HepG2 (cell line): ENCODE results near the gene SERPINB1.

ENCODE experiments used
- NFYB ChIP-seq: sonication (generic); formaldehyde crosslinking; IDR thresholded peaks from 2 replicates; pipeline ENCODE4 v1.4.0; 2020; ENCODE audit warnings: missing genetic modification reagents
- NR1H2 ChIP-seq: sonication (generic); formaldehyde crosslinking; IDR thresholded peaks from 2 replicates; pipeline ENCODE4 v1.8.1; 2022; ENCODE audit warnings: low read depth, missing genetic modification reagents, borderline replicate concordance
- TF ChIP-seq, protein P1 (sequence below): sonication (generic); formaldehyde crosslinking; IDR thresholded peaks from 2 replicates; pipeline ENCODE4 v1.5.0; 2020; ENCODE audit warnings: mild to moderate bottlenecking, missing genetic modification reagents, moderate library complexity

DNA sequence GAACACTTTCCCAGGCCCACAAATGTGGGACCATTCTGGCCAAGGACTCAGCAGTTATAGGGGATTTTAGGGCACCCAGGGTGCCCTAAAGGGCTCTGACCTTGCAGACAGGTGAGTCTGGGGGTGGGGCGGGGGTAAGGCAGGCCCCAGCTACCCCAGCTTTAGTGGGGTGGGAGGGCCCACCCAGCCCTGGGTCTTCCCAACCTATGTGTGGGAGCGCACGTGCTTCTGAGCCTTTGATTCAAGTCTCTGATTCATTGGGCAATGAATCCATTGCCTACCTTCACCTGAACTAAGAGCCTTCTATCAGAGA, 958 bp downstream of the SERPINB1 start:
- TF ChIP-seq, protein P1, sequence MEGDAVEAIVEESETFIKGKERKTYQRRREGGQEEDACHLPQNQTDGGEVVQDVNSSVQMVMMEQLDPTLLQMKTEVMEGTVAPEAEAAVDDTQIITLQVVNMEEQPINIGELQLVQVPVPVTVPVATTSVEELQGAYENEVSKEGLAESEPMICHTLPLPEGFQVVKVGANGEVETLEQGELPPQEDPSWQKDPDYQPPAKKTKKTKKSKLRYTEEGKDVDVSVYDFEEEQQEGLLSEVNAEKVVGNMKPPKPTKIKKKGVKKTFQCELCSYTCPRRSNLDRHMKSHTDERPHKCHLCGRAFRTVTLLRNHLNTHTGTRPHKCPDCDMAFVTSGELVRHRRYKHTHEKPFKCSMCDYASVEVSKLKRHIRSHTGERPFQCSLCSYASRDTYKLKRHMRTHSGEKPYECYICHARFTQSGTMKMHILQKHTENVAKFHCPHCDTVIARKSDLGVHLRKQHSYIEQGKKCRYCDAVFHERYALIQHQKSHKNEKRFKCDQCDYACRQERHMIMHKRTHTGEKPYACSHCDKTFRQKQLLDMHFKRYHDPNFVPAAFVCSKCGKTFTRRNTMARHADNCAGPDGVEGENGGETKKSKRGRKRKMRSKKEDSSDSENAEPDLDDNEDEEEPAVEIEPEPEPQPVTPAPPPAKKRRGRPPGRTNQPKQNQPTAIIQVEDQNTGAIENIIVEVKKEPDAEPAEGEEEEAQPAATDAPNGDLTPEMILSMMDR (CRISPR knock-in tag), result no peak
- TF ChIP-seq NFYB (no peak), NR1H2 (no peak)
